ENCODE data around the gene PGLYRP3. TPM values are rescaled to one million over a fixed set of nuclear protein-coding genes. Genes with fewer than 3 reads are reported as not detected.

The PGLYRP3 gene
- total and polyA plus RNA-seq, 2 donors (not counting 3 experiments of a cell fraction or from before 2014, with no cell fraction given): not detected

DNA sequence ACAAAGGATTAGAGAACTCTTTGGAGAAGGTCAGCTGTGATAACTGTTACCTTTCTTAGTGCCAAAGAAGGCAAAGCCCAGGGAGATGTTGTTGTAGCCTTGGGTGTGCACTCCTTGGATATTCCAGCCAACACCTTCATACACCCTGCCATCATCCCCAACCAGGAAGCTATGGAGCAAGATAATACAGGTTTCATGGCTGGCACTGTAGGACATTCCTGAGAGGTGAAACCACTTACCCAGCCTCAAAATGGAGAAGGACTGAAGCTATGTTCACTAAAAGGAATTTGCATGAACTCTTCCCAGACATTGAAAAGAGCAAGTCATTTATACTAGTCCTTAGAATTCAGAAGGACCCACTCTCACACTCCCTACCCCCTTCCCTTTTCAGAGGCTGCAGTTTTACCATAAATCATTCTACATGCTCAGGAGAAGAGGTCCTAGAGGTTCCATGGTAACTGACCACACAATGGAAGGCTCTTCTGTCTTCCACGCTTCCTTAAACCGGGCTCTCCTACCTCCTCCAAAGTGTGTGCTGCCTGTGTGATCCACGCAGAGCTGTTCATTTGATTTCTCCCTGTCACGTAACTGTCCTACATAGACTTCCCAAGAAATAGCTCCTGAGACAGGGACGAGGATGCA is 30.4 kb upstream of the PGLYRP3 start:
- H3K36me3 ChIP-seq (ENCODE audit: control insufficient read depth in 2 of 2, extremely low read depth in 1 of 2, insufficient read depth in 2 of 2, low read length in 2 of 2): no peaks in the 10 kb centered on the region
- FAIRE-seq (no peak), DNase-seq (ENCODE audit: low read depth, low spot score) (no peak)
- H3K27me3 ChIP-seq (ENCODE audit: control insufficient read depth in 2 of 2, insufficient read depth in 2 of 2, low read length in 2 of 2): peaks cover 2 to 3% of the 10 kb centered on the region in 2 experiments
- TF ChIP-seq EZH2 (IDR thresholded peaks at IDR 0.05; ENCODE audit: borderline replicate concordance, low read depth, low read length, severe bottlenecking): no peak
- TF ChIP-seq MYC (IDR thresholded peaks at IDR 0.05; ENCODE audit: low read depth, low read length): no peak
- no peak for TF ChIP-seq JUN (IDR thresholded peaks at IDR 0.05; ENCODE audit: borderline replicate concordance, insufficient read depth, insufficient read length, low read depth)
- TF ChIP-seq MAX (IDR thresholded peaks at IDR 0.05; ENCODE audit: insufficient read depth, insufficient read length): no peak
- TF ChIP-seq GATA2 (IDR thresholded peaks at IDR 0.05; ENCODE audit: insufficient read depth, insufficient read length, low read depth, low read length): no peak
- no peak for TF ChIP-seq POLR2A (IDR thresholded peaks at IDR 0.05; ENCODE audit: low read depth, low read length)
- no peak for TF ChIP-seq POLR2AphosphoS5 (IDR thresholded peaks at IDR 0.05; ENCODE audit: insufficient read depth, low read depth, low read length)
- no peak for TF ChIP-seq CTCF (IDR thresholded peaks at IDR 0.05; ENCODE audit: extremely low read depth in 1 of 2, insufficient read depth in 1 of 2, low read depth in 1 of 2, low read length in 2 of 2)
- TF ChIP-seq FOS (IDR thresholded peaks at IDR 0.05; ENCODE audit: borderline replicate concordance, insufficient read depth, low read length): no peak
- no peaks in the 10 kb centered on the region for H3K9me1 ChIP-seq (replicated peaks; ENCODE audit: control insufficient read depth, extremely low read depth, insufficient read depth, low read length)
- intact Hi-C loops (cut with micrococcal nuclease): no loop called here
- H2AFZ ChIP-seq (ENCODE audit: low read depth, low read length): no peak overlapping the region
- no peaks in the 10 kb centered on the region for H4K20me1 ChIP-seq (replicated peaks; ENCODE audit: control insufficient read depth, extremely low read depth, insufficient read depth, low read length)
- CTCF ChIA-PET: interaction anchor here (1.0 kb wide), 1 partner anchor 10 kb away, joined by 3 read pairs; no protein-coding TSS in a partner anchor
- H3K4me2 ChIP-seq (ENCODE audit: insufficient read depth, low read length): no peak overlapping the region
- no peaks in the 10 kb centered on the region for H3K4me1 ChIP-seq (ENCODE audit: control insufficient read depth, extremely low read depth, insufficient read depth, low read length)
- no peak overlapping the region for H3K4me3 ChIP-seq (replicated peaks in 1 of 3; ENCODE audit: insufficient read depth in 1 of 3, low read depth in 1 of 3, low read length in 3 of 3)
- no TSS peak for BruUV-seq (replicated peaks)
- H3K9me3 ChIP-seq (replicated peaks; ENCODE audit: control insufficient read depth, insufficient read depth, low read length): no peaks in the 10 kb centered on the region
- H3K27ac ChIP-seq (ENCODE audit: insufficient read depth, low read depth, low read length): no peak overlapping the region
- dilution Hi-C loops (cut with MboI; ENCODE audit: extremely low pct_ligation_motif_present, low sequenced_read_pairs): no loop called here
- POLR2A ChIA-PET: no interaction called here
- H3K9ac ChIP-seq (replicated peaks; ENCODE audit: extremely low read depth, insufficient read depth, low read length): no peak overlapping the region
- no peaks in the 10 kb centered on the region for H3K79me2 ChIP-seq (ENCODE audit: control insufficient read depth, insufficient read depth, low read length)
